Gastrocnemius medialis (tissue), 4 donors: ENCODE data around the gene IQCB1. TPM values are rescaled to one million over a fixed set of nuclear protein-coding genes. Genes with fewer than 3 reads are reported as not detected.

ENCODE experiments used
- ATAC-seq, 2 donors: fragments of 150-250 bp; one replicate each; pipeline ENCODE4 v1.9.1; 2016
- DNase-seq, 2 donors: peaks; one replicate each; pipeline ENCODE4 v3.0.0-alpha.2; 2019
- H3K27ac ChIP-seq, 4 donors: fragments of 200-600 bp; sonication (generic); 1 replicate in 1 of 4; 2 replicates in 3 of 4; pipeline ENCODE4 v1.5.1; 2016 to 2018; ENCODE audit warnings: mild to moderate bottlenecking in 2 of 4, moderate library complexity in 1 of 4
- H3K27me3 ChIP-seq, 3 donors: fragments of 200-600 bp; sonication (generic) in 2 of 3; 1 replicate in 1 of 3; 2 replicates in 2 of 3; pipeline versions ENCODE4 v1.5.1 to v1.6.0; 2016 to 2019; ENCODE audit warnings: mild to moderate bottlenecking in 1 of 3, moderate library complexity in 1 of 3
- H3K36me3 ChIP-seq, 2 donors: fragments of 200-600 bp; sonication (generic) in 1 of 2; one replicate each; pipeline ENCODE4 v1.5.1; 2017 to 2018
- H3K4me1 ChIP-seq, 2 donors: fragments of 200-600 bp; sonication (generic) in 1 of 2; one replicate each; pipeline ENCODE4 v1.5.1; 2016 to 2017; ENCODE audit warnings: mild to moderate bottlenecking in 2 of 2
- H3K4me3 ChIP-seq, 4 donors: fragments of 200-600 bp; sonication (generic) in 3 of 4; 1 replicate in 1 of 4; 2 replicates in 3 of 4; pipeline ENCODE4 v1.5.1; 2016 to 2019; ENCODE audit warnings: mild to moderate bottlenecking in 2 of 4
- H3K9me3 ChIP-seq, 3 donors: fragments of 200-600 bp; sonication (generic) in 2 of 3; 1 replicate in 1 of 3; 2 replicates in 2 of 3; pipeline ENCODE4 v1.5.1; 2016 to 2019
- CTCF ChIP-seq, 5 experiments: fragments of 450-650 bp in 3 of 5; fragments of 200-600 bp in 2 of 5; sonication (generic) in 2 of 5; IDR thresholded peaks in 4 of 5; conservative IDR thresholded peaks in 1 of 5; 1 replicate in 4 of 5; 2 replicates in 1 of 5; pipeline ENCODE4 v1.5.1; 2016 to 2019; ENCODE audit warnings: antibody characterized with exemption in 5 of 5, mild to moderate bottlenecking in 3 of 5, moderate library complexity in 3 of 5
- POLR2A ChIP-seq, 2 donors: fragments of 450-650 bp; IDR thresholded peaks; one replicate each; pipeline ENCODE4 v1.6.1; 2017; ENCODE audit warnings: antibody characterized with exemption in 2 of 2, mild to moderate bottlenecking in 2 of 2, moderate library complexity in 2 of 2
- in situ Hi-C, 4 donors: fragments of 200-750 bp; cut with MboI; loops; one replicate each; pipeline versions ENCODE4 v1.15.0 to v1.8.0; 2017; ENCODE audit warnings: low sequenced_read_pairs in 4 of 4
- intact Hi-C: fragments of 100-400 bp; cut with DNase I; formaldehyde crosslinking; loops from one replicate; pipeline ENCODE4 v1.15.1; 2023; ENCODE audit warnings: low total_unique reads
- total RNA-seq, 4 donors: library from RNA; depleted of rRNA; stranded (reverse); fragments of >200 nt; gene quantifications; one replicate each; pipeline versions ENCODE4 v1.1.0 to v1.2.3, GENCODE V29; 2016

IQCB1 gene
- total RNA-seq, 4 donors from 2014 or later, result 8.8 to 14.0 (median 11.8) TPM

- intact Hi-C loops, result loop anchor here (10.0 kb wide), 1 partner anchor 644 kb away; the partner anchor contains the start of genes FAM162A and MIX23
- peaks cover 0 to 11% of the 10 kb centered on the region in 2 donors for H3K4me1 ChIP-seq
Measured at GRCh38 chr3:121740896-121741295, 94.0 kb downstream of the IQCB1 start.

DNA sequence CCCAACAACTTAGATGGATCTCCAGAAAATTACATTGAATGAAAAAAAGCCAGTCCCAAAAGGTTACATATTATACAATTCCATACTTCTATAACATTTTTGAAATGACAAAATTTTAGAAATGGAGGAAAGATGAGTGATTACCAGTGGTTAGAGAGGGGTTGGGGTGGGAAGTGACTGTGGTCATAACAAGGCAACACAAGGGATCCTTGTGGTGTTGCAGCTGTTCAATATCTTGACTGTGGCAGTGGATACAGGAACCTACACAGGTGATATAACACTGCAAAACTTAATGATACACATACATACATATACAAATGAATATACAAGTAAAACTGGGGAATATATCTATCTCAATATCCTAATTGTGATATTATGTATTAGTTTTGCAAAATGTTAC is 95.0 kb downstream of the IQCB1 start:
- intact Hi-C loops, result loop anchor here (10.0 kb wide), 1 partner anchor 645 kb away; the partner anchor contains the start of genes FAM162A and MIX23
- Histone ChIP-seq H3K4me3 (no peak overlapping the region), H3K27ac (no peak overlapping the region), H3K27me3 (no peaks in the 10 kb centered on the region), H3K9me3 (no peaks in the 10 kb centered on the region), H3K36me3 (no peaks in the 10 kb centered on the region), H3K4me1 (peaks cover 0 to 11% of the 10 kb centered on the region in 2 donors)
- DNase-seq (no peak), ATAC-seq (no peak)
- in situ Hi-C loops, result no loop called here
- TF ChIP-seq POLR2A (IDR thresholded peaks at IDR 0.05), result no peak
- no peak for TF ChIP-seq CTCF (IDR thresholded peaks at IDR 0.05 in 4 of 5, conservative IDR thresholded peaks at IDR 0.05 in 1 of 5)

More at GRCh38 chr3:121740896-121741295, 94.0 kb downstream of the IQCB1 start:
- Histone ChIP-seq H3K9me3 (no peaks in the 10 kb centered on the region), H3K27me3 (no peaks in the 10 kb centered on the region), H3K36me3 (no peaks in the 10 kb centered on the region), H3K4me3 (no peak overlapping the region), H3K27ac (no peak overlapping the region)
- in situ Hi-C loops, result no loop called here
- ATAC-seq (no peak), DNase-seq (no peak)
- TF ChIP-seq POLR2A (IDR thresholded peaks at IDR 0.05), result no peak
- TF ChIP-seq CTCF (IDR thresholded peaks at IDR 0.05 in 4 of 5, conservative IDR thresholded peaks at IDR 0.05 in 1 of 5), result no peak

- no peak overlapping the region for H3K4me3 ChIP-seq
- intact Hi-C loops, result no loop called here
- ATAC-seq (peak in 1 of 2 donors; percentile 69), DNase-seq (no peak)
- in situ Hi-C loops, result no loop called here
- TF ChIP-seq CTCF (IDR thresholded peaks at IDR 0.05 in 4 of 5, conservative IDR thresholded peaks at IDR 0.05 in 1 of 5) (no peak), POLR2A (IDR thresholded peaks at IDR 0.05) (no peak)
- no peaks in the 10 kb centered on the region for H3K36me3 ChIP-seq
- peaks cover 0 to 13% of the 10 kb centered on the region in 2 donors for H3K4me1 ChIP-seq
- no peaks in the 10 kb centered on the region for H3K27me3 ChIP-seq
- H3K27ac ChIP-seq, result no peak overlapping the region
- H3K9me3 ChIP-seq, result no peaks in the 10 kb centered on the region
Measured at GRCh38 chr3:121737644-121738043, 97.2 kb downstream of the IQCB1 start.

DNA sequence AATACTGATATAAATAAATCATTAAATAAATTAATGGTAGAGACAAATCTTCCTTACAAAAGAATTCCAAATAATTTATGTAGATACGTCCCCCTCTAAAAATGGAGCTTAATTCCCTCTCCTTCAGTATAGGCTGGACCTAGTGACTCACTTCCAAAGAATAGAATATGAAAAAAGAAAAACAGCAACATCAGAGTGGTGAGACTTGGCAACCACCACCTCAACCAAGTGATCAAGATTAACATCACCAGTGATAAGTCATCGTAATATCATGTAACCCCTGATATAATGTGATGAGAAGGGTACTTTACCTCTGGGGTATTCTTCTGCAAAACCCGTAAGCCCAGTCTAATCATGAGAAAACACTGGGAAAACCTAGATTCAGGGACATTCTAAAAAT is 98.7 kb downstream of the IQCB1 start:
- peaks cover 0 to 19% of the 10 kb centered on the region in 2 donors for H3K4me1 ChIP-seq
- in situ Hi-C loops, result no loop called here
- no peaks in the 10 kb centered on the region for H3K9me3 ChIP-seq
- no peaks in the 10 kb centered on the region for H3K27me3 ChIP-seq
- H3K36me3 ChIP-seq, result no peaks in the 10 kb centered on the region
- DNase-seq (no peak), ATAC-seq (no peak)
- H3K4me3 ChIP-seq, result no peak overlapping the region
- intact Hi-C loops, result no loop called here
- no peak overlapping the region for H3K27ac ChIP-seq
- TF ChIP-seq CTCF (IDR thresholded peaks at IDR 0.05 in 4 of 5, conservative IDR thresholded peaks at IDR 0.05 in 1 of 5) (no peak), POLR2A (IDR thresholded peaks at IDR 0.05) (no peak)
